Body of pancreas (tissue), 4 donors: ENCODE measurements around the gene DHRS12. TPM values are rescaled to one million over a fixed set of nuclear protein-coding genes. Genes with fewer than 3 reads are reported as not detected.

Experiments
- ATAC-seq: fragments of 150-250 bp; one replicate; pipeline ENCODE4 v1.9.1; 2016
- DNase-seq, 4 donors: peaks; one replicate each; pipeline ENCODE4 v3.0.0-alpha.2; 2019
- H3K27ac ChIP-seq, 4 donors: fragments of 200-600 bp; sonication (generic); 1 replicate in 3 of 4; 2 replicates in 1 of 4; pipeline versions ENCODE4 v1.5.1 to v1.6.1; 2016 to 2019; ENCODE audit warnings: mild to moderate bottlenecking in 1 of 4, mixed read lengths in 1 of 4, moderate library complexity in 1 of 4
- H3K27me3 ChIP-seq, 2 donors: fragments of 200-600 bp; sonication (generic); one replicate each; pipeline ENCODE4 v1.6.0; 2016; ENCODE audit warnings: mild to moderate bottlenecking in 1 of 2
- H3K36me3 ChIP-seq, 2 donors: fragments of 200-600 bp; sonication (generic); replicated peaks in 1 of 2; 2 replicates each; pipeline ENCODE4 v1.5.1; 2016; ENCODE audit warnings: low read depth in 2 of 2; ENCODE audit not compliant: insufficient read depth in 1 of 2
- H3K4me1 ChIP-seq: fragments of 200-600 bp; sonication (generic); one replicate; pipeline ENCODE4 v1.6.0; 2016
- H3K4me3 ChIP-seq, 2 donors: fragments of 200-600 bp; sonication (generic); 1 replicate in 1 of 2; 2 replicates in 1 of 2; pipeline ENCODE4 v1.5.1; 2016 to 2019
- H3K9me3 ChIP-seq, 3 donors: fragments of 200-600 bp; sonication (generic); 1 replicate in 2 of 3; 2 replicates in 1 of 3; pipeline ENCODE4 v1.5.1; 2016
- CTCF ChIP-seq, 7 experiments: fragments of 450-650 bp in 4 of 7; fragments of 200-600 bp in 3 of 7; sonication (generic) in 3 of 7; IDR thresholded peaks; one replicate each; pipeline ENCODE4 v1.5.1; 2016 to 2019; ENCODE audit warnings: antibody characterized with exemption in 7 of 7
- POLR2A ChIP-seq, 3 donors: fragments of 450-650 bp; IDR thresholded peaks; one replicate each; pipeline ENCODE4 v1.6.1; 2016; ENCODE audit warnings: antibody characterized with exemption in 3 of 3, mild to moderate bottlenecking in 2 of 3
- WGBS, 2 donors: methylation state at CpG; one replicate each; pipeline ENCODE4 v1.1.5; 2017; 5-methylcytosine and 5-hydroxymethylcytosine counted together
- intact Hi-C: fragments of 100-400 bp; cut with DNase I; formaldehyde crosslinking; loops from one replicate; pipeline ENCODE4 v1.15.1; 2023
- total RNA-seq, 2 donors: library from RNA; depleted of rRNA; stranded (reverse); fragments of >200 nt; gene quantifications; one replicate each; pipeline ENCODE4 v1.1.0, GENCODE V29; 2016

The DHRS12 gene
- total RNA-seq, 2 donors from 2014 or later, result 4.0 to 38.7 TPM

- peak; percentile 16 for ATAC-seq
- Histone ChIP-seq H3K36me3 (no peaks in the 10 kb centered on the region), H3K4me3 (no peak overlapping the region), H3K9me3 (no peaks in the 10 kb centered on the region), H3K4me1 (peaks cover 10% of the 10 kb centered on the region), H3K27me3 (no peaks in the 10 kb centered on the region), H3K27ac (no peak overlapping the region)
- intact Hi-C loops, result loop anchor here (10.0 kb wide), 1 partner anchor 279 kb away; the partner anchor contains the start of gene NEK5
- no peak for TF ChIP-seq CTCF (IDR thresholded peaks at IDR 0.05)
- TF ChIP-seq POLR2A (IDR thresholded peaks at IDR 0.05), result no peak
- DNase-seq, result no peak
- 33 to 38% methylated on average over 5 of the region's 5 CpGs for WGBS, 2 donors
Observed at GRCh38 chr13:51845574-51846318, 41.8 kb upstream of the DHRS12 start.

GRCh38 chr13:51844862-51845573, 41.1 kb upstream of the DHRS12 start, which contains the start of gene TMEM272:
TMEM272 (minus strand) TSS chr13:51845177; CDS start chr13:51838530, 6,647 bp downstream.
- Histone ChIP-seq H3K4me1 (peaks cover 10% of the 10 kb centered on the region), H3K9me3 (no peaks in the 10 kb centered on the region), H3K27me3 (no peaks in the 10 kb centered on the region), H3K36me3 (no peaks in the 10 kb centered on the region), H3K4me3 (no peak within 1 kb of the TSS), H3K27ac (no peak within 1 kb of the TSS)
- TF ChIP-seq CTCF (IDR thresholded peaks at IDR 0.05) (peak; percentile 78 to 95 (median 89)), POLR2A (IDR thresholded peaks at IDR 0.05) (no peak)
- ATAC-seq (peak; percentile 93), DNase-seq (peak; percentile 55 to 73 (median 68))
- 26 to 30% methylated on average over 16 to 20 of the region's 20 CpGs for WGBS, 2 donors
- intact Hi-C loops, result loop anchor here (10.0 kb wide), 1 partner anchor 280 kb away; the partner anchor contains the start of gene NEK5

- intact Hi-C loops, result loop anchor here (10.0 kb wide), 1 partner anchor 281 kb away; the partner anchor contains the start of gene NEK5
Observed at GRCh38 chr13:51843529-51843928, 39.6 kb upstream of the DHRS12 start.

GRCh38 chr13:51841732-51842131, 37.8 kb upstream of the DHRS12 start:
- ATAC-seq, result no peak
- 65 to 71% methylated on average over 6 of the region's 6 CpGs for WGBS, 2 donors
- H3K27ac ChIP-seq, result no peak overlapping the region
- no peak overlapping the region for H3K4me3 ChIP-seq
- H3K4me1 ChIP-seq, result peaks cover 10% of the 10 kb centered on the region
- H3K27me3 ChIP-seq, result no peaks in the 10 kb centered on the region
- H3K9me3 ChIP-seq, result no peaks in the 10 kb centered on the region
- DNase-seq, result no peak
- TF ChIP-seq CTCF (IDR thresholded peaks at IDR 0.05) (no peak), POLR2A (IDR thresholded peaks at IDR 0.05) (no peak)
- no peaks in the 10 kb centered on the region for H3K36me3 ChIP-seq
- intact Hi-C loops, result loop anchor here (10.0 kb wide), 1 partner anchor 283 kb away; the partner anchor contains the start of gene NEK5

More at GRCh38 chr13:51843529-51843928, 39.6 kb upstream of the DHRS12 start:
- WGBS, 2 donors, result 43 to 52% methylated on average over 3 of the region's 3 CpGs
- Histone ChIP-seq H3K36me3 (no peaks in the 10 kb centered on the region), H3K27ac (no peak overlapping the region), H3K4me1 (peaks cover 10% of the 10 kb centered on the region), H3K4me3 (no peak overlapping the region), H3K9me3 (no peaks in the 10 kb centered on the region), H3K27me3 (no peaks in the 10 kb centered on the region)
- no peak for DNase-seq
- no peak for ATAC-seq
- TF ChIP-seq POLR2A (IDR thresholded peaks at IDR 0.05), result no peak
- no peak for TF ChIP-seq CTCF (IDR thresholded peaks at IDR 0.05)
